ENCODE data around the gene MUS81. TPM values are rescaled to one million over a fixed set of nuclear protein-coding genes. Genes with fewer than 3 reads are reported as not detected.
"Not testable (repeated sequence)": the region's sequence is repeated elsewhere in the genome, so short reads cannot be mapped to it uniquely, and the experiment has no call there.

MUS81 gene
- polyA plus RNA-seq, 1 donor, result 43.9 TPM

DNA sequence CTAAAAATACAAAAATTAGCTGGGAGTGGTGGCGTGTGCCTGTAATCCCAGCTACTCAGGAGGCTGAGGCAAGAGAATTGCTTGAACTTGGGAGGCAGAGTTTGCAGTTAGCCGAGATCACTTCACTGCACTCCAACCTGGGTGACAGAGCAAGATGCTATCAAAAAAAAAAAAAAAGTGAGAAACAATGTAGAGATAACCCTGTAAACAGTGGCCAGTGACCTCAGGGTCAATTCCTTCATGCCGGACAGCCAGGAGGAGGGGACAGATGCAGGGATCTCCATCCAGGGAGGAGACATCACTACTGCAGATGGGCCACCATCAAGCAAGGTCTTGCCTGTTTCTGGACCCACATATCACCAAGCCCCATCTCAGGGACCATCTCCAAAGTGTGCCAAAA, 12.5 kb upstream of the MUS81 start:
- DNase-seq (ENCODE audit: low read depth), result no peak

DNA sequence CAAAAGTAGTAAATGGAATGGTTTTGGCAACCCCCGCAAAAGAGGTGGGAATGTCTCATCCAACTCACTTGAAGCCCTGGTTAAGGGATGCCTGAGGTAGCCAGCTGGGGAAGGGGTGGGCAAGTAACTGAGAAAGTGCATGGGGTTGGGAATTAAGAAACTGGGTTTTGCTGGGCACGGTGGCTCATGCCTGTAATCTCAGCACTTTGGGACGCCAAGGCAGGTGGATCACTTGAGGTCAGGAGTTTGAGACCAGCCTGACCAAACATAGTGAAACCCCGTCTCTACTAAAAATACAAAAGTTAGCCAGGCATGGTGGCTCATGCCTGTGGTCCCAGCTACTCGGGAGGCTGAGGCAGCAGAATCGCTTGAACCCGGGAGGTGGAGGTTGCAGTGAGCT, 11.5 kb upstream of the MUS81 start:
- not testable (repeated sequence) for DNase-seq (ENCODE audit: low read depth)

DNA sequence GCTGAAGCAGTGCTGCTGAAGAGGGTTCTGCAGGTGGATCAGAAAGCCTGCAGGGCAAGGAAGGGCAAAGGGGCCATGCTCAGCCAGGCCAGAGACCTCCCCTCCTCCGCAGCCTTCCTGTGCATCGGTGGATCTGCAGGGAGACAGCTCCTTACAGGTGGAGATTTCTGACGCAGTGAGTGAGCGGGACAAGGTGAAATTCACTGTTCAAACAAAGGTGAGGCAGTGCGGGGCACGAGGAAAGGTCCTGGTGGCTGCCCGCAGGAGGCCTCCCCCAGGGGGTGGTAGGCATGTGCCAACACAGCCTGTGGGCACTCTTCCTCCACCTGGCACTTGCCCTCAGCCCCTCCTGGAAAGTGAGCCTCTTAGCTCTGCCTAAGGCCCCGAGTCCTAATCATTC, 10.9 kb upstream of the MUS81 start:
- DNase-seq (ENCODE audit: low read depth), result no peak

DNA sequence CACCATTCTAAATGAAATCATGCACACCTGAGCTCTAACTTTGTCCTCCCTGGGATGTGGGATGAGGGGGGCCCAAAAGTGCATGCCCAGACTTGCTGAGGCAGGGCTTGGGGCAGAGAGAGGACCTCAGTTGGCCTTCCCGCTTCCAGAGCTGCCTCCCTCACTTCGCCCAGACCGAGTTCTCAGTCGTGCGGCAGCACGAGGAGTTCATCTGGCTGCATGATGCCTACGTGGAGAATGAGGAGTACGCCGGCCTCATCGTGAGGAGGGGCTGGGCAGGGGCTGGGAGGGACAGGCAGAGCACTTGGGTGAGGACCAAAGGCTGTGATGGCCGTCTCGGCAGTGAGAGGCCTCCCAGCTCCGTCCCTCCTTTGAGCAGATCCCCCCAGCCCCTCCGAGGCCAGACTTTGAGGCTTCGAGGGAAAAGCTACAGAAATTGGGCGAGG, 10.4 kb upstream of the MUS81 start:
- no peak for DNase-seq (ENCODE audit: low read depth)

DNA sequence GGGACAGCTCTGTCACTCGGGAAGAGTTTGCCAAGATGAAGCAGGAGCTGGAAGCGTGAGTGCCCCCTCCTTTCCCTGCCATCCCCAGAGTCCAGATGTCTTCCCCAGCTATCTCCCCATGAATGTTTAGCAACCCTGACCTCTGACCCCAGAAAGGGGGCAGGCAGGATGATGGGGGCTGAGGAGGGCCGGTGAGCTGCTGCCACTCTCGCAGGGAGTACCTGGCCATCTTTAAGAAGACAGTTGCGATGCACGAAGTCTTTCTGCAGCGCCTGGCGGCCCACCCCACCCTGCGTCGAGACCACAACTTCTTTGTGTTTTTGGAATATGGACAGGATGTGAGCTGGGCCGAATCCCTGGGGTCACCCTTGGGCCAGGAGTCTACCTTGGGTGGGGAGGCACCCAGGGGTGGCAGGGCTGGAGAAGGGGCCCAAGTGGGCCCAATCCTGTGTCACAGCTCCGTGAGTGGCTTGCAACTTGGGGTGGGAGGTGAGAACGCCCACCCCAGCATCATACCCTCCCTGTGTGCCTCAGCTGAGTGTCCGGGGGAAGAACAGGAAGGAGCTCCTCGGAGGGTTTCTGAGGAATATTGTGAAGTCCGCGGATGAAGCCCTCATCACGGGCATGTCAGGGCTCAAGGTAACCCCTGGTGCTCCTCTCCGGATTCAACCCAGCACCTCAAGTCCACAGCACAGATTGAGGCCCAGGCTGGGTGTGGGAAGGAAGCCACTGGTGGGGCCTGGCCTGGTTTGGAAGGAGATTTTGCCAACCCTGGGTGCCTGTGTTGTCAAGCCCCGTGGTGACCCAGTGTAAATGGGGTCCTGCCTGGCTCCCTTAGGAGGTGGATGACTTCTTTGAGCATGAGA, 9.8 kb upstream of the MUS81 start:
- no peak for DNase-seq (ENCODE audit: low read depth)

DNA sequence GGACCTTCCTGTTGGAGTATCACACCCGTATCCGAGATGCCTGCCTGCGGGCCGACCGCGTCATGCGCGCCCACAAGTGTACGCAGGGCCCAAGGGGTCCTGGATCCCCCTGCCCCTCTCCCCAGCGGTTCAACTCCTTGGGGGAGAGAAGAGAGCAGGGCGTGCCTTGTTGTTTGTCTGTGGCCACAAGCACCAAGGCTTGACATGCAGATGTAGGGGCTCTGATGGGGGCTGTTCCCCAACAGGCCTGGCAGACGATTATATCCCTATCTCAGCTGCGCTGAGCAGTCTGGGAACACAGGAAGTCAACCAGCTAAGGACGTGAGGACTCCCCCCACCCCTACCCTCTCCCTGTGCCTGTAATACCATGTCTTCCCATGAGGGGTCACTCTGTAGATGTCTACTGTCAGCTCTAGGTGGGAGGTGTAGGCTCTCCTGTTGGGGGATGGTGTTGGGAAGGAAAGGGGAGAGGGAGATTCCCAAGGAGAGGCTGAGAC, 9.1 kb upstream of the MUS81 start:
- DNase-seq (ENCODE audit: low read depth), result no peak

DNA sequence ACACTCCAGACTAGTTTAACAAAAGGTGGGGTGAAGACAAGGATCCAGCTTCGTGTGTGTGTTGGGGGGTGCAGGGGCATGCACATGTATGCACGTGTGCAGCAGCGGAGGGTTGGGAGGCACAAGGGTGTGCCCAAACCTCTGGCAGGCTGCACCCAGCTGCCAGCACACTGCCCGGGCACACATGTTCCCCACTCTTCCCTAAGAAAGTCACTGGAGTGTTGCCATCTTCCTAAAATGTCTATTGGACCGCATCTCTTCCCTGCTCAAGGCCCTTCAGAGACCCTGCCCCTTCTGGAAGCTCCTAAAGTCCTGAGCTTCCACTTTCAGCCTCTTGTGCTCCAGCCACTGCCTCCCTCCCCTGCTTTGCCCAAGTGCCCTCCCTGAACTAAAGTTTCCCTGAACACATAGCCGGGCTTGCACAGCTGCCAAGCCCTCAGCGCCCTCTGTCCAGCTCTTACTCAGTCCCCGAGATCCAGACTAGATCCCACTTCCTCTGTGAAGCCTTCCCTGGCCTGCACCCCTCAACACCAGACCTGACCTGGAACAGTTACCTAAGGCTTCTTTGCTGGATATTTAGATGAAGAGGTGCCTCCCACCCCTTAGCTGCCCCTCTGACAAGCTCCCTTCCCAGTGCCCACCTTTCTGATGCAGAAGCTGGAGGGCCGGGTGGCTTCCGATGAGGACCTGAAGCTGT, 8.3 kb upstream of the MUS81 start:
- no peak for DNase-seq (ENCODE audit: low read depth)

DNA sequence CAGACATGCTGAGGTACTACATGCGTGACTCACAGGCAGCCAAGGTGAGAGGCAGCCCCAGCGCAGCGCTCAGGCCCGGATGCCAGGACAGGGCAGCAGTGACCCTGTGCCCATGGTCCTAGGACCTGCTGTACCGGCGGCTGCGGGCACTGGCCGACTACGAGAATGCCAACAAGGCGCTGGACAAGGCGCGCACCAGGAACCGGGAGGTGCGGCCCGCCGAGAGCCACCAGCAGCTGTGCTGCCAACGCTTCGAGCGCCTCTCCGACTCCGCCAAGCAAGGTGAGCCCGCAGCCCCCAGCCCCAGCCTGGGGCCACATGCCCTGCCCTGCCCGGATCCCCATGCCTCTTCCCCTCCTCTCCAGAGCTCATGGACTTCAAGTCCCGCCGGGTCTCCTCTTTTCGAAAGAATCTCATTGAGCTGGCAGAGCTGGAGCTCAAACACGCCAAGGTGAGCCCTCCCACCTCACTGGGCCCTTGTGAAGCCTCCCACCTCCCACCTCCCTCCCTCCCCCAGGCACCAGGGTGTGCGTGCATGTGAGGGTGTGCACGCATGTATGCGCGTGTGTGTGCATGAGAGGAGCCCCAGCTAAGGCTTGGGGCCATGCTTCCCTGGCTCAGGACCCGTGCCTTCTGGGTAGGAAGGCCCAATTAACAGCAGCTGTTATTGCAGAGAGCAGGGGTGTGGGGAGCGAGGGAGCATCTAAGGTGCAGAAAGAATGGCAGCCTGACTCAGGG, 7.6 kb upstream of the MUS81 start:
- DNase-seq (ENCODE audit: low read depth), result no peak

DNA sequence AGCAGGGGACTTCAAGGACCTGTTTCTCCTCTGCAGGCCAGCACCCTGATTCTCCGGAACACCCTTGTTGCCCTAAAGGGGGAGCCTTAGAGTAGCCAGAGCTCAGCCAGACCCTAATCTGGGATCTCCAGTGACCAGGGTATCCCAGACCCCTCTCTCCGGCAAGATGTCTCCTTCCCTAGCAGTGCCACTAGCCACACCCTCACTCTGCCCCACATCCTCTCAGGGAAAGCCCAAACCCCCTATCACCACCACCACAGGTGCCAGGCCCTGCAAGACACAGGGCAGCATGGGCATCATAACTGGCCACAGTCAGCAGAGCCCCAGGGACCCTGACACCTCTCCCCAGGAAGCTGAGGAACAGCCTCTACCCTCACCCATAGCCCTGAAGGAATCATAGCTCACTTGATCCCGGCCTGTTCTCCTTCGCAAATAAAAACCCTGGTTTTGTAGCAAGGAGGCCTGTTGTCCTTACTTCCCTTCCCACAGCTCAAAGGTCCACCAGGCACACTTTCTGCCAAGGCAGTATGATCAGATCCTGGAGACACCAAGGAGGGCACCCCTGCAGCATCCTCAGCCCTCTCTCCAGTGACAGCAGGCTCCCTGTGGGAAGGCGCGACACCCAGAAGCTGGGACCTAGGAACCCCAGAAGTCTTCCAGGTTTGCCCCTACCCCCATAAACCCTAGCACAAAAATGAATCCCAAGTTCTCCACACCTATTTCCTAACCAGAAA, 6.8 kb upstream of the MUS81 start:
- no peak for DNase-seq (ENCODE audit: low read depth)

DNA sequence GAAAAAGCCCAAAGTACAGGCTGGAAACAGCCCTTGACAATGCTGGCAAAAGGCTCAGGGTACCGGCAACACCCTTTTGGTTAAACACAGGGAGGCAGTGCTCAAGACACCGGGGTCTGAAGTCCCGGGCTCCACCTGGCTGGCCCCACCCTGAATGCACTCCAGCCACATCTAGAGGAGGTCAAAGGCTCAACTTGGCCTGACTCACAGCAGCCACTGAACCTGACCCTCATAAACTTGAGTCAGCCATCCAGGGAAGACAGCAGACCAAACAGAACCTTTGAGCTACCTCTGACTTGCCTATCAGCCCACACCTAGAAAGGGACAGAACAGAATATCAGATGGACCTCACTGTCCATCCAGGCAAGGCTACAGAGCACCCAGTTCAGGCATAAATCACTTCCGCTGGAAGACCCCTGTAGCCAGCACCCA, 6.1 kb upstream of the MUS81 start:
- DNase-seq (ENCODE audit: low read depth), result no peak

DNA sequence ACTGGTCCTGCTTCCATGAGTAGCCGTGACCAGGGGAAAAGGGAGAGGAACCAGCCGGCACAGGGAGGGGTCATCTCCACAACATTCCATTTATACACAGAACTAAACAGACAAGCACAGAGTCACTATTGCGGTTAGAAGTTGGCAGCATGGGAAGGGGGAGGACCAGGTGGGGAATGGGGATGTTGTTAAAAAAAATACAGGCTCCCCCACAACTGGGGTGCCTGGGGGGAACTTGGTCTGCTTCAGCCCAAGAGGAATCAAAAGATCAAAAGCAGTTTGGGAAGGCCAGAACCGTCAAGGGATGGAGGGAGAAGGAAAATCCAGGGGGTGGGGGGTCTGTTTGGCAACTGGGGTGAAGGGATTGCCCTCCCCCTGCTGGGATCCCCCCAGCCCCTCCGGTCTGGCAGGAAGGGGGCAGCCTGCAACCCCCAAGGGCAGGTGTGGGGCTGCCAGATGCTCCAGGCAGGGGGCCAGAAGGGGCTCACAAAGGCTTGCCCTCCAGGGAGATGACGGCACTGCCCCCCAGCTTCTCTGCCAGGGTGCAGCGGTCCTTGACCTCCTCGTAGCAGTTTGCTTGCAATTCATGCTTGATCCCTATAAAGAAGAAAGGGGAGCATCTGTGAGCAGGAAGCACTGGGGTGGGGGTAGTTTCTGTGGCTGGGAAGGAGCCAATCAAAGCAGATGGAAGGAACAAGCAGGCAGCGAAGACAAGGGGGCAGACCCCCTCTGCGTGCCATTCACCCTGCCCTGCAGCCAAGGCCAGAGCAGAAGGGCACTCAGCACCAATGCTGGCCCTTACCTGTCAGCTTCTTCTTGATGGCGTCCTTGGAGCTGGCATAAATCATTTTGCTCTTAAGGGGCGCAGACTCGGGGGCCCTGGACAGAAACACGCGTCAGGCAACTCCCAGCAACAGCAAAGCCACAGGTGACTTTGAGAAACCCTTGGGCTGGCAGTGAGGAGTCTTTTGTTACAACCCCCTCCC, 5.1 kb upstream of the MUS81 start:
- no peak for DNase-seq (ENCODE audit: low read depth)

DNA sequence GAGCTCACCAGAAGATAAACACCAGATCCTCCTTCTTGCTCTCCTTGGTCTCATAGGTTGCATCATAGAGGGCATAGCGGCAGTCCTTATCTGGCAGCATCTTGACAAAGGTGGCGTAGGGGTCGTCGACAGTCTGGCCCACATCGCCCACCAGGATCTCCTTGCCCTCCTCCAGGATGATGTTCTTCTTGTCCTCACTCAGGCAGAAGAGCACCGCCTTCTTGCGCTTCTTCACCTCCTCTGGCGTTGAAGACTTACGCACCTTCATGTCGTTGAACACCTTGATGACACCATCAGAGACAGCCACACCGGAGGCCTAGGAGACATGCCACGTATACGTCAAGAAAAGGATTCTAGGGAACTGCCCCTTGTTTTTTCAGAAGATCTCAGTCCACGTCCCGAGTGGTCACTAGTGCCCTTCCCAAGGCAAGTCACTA, 4.3 kb upstream of the MUS81 start:
- no peak for DNase-seq (ENCODE audit: low read depth)

DNA sequence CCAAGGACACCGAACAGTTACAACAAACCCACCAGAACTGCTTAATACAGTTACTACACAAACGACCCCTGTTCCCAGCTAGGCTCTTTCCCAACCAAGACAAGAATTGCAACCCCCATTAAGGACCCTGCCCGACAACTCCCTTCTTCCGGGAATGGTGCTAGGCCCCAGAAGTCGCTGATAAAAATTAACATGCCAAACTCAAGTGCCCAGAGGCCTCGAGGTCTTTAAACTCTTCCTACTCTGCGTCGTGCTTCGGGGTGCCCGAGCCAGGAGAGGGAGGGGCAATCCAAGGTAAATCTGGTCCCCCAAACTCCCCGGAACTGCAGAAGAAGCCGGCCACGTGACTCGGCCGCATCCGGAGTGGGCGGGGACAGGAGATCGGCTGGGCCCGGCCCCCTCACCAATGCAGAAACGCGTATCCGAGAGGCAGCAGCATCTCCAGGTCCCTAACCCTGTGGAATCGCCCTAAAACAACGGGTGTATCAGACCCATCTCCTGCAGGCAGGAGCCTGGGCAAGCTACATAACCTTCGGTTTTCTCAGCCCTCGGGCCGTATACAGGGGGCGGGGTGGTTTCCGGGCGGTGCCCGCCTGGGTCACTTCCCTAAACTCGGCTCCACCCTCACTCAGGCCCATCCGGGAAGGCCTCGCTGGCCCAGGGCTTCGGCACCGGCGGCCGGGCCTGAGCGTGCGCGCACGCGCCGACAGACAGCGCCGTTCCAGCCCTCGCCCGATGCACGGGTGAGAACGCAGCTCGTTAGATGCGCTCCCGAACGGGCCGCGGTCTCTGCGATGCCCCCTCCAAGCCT, 3.3 kb upstream of the MUS81 start:
- DNase-seq (ENCODE audit: low read depth), result no peak

DNA sequence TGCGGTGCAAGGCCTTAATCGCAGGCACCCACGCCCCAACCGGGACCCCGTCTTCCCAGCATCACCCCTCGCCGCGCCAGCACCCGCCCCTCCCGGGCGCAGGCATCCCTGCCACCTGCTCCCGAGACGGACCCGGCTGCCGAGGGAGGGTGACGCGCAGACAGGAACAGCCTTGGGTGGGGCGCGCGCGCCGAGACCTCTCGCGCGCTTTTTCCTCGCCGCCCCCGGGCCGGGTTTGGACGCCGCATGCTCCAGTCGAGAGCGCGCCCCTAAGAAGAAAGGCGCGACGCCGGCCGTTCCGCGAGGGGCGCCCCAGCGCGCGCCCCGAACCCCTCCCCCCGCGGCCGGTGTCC, 2.8 kb upstream of the MUS81 start:
- no peak for DNase-seq (ENCODE audit: low read depth)

DNA sequence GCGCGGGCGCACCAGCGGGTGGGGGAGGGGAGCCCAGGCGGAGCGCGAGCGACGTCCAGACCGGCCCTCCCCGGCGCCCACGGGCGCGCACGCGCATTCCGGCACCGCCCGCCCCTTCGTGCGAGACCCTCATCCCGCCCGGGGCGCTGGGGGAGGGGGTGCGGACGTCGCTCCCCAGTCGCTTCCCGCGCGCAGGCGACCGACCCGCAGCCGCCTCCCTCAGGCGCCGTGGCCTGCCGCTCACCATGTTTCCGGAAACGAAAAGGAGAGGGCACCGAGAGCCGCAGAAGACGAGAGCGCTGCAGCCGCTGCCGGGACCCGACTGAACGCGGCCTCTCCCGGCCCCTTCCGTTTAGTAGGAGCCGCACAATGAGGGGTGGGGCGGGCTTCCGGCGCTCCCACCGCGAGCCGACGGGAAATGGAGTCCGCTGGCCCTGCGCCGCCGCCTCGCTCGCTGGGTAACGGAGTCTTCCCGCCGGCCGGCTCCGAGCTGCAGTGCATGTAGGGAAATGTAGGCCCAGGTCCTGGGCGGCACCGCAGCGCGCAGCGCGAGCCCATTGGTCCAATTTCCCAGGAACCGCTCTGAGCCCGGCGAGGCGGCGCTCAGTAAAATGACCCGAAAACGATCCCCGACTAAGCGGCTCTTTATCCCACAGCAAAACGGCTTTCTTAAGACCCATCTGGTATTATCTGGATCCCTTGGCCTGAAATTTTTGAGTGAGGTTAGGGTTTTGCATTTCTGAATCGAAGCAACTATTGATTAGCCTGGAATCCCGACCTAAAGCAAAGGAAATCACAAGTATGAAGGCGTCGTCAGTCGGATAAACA, 2.2 kb upstream of the MUS81 start, which contains the start of gene CFL1:
TSS of gene CFL1 (minus strand) at position 328 of the 828 bp plus-strand sequence. CDS start at position 247, 81 bp downstream.
- DNase-seq (ENCODE audit: low read depth), result peak; percentile 92

DNA sequence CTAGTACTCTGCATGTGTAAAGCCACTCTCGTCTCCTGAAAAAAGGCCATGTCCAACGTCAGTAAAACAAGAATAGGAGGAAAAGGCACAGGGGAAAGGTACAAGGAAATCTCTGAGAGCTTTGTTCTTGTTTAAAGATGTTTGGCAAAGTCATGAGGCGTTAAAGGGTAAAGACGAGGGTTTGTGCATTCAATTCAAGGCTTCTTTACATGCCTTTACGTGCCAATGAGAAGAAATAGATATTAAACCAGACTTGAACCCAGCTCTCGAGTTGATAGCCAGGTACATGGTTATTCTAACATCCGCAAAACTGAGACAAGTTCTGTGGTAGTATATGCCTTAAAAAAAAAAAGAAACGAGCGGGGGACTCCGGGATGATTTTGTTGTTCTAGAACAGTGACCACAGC, 1.5 kb upstream of the MUS81 start:
- no peak for DNase-seq (ENCODE audit: low read depth)

DNA sequence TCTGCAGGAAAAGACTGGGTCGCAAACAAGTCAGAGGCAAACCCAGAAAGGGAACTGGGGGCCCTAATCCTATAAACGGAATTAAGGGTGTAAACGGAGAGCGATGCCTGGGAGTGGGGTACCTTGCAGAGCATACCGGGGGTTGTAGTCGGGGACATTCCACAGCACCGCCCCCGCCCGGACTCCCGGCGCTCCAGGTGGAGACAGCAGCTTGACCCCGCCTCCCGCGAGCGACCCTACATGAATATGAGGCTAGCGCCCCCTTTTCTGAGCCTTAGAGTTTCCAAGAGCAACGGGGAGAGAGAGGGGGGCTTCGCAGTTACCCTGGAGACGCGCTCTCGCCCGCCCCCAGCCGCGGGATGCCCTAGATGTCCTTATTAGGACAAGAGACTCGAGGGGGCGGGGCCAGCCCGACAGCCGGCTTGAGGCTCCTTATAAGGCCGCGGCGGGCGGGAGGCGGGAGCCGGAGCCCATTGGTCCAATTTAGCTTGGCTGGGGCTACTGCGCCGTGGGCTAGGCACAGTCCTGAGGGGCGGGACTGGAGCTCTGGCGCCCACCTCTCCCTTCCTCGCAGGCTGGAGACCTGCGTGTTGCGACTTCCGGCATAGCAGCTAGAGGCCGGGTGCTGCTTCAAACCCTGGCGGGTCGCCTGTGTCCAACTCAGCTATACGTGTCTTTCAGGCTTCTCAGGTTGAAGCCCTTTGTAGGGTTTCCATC, 980 bp upstream of the MUS81 start:
- DNase-seq (ENCODE audit: low read depth), result peak; percentile 83

DNA sequence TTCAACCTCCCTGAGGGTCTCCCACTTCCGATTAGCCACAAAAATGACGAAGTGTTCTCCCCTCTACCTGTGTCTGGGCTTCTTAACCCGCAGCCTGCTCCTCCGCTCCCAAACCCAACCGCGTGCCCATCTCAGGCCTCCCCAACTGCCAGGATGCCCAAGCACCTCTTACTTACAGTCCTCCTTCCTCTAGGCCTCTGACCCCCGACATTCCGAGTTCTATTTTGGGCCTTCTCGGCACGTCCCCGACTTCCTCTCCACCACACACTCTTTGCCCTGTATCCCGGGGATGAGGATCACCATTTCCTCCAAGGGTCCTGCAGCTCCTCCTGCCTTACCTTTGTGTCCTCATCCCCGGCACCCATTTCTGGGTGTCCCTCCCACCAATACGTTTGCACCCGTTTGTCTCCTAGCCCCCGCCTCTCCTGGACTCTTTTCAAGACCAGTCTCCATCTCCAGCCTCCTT, 388 bp upstream of the MUS81 start:
- no peak for DNase-seq (ENCODE audit: low read depth)
